ENCODE measurements around the gene TWIST1. TPM values are rescaled to one million over a fixed set of nuclear protein-coding genes. Genes with fewer than 3 reads are reported as not detected.

TWIST1 gene
- total and polyA plus RNA-seq, 2 donors from 2014 or later: 1.3 to 1.7 TPM

DNA sequence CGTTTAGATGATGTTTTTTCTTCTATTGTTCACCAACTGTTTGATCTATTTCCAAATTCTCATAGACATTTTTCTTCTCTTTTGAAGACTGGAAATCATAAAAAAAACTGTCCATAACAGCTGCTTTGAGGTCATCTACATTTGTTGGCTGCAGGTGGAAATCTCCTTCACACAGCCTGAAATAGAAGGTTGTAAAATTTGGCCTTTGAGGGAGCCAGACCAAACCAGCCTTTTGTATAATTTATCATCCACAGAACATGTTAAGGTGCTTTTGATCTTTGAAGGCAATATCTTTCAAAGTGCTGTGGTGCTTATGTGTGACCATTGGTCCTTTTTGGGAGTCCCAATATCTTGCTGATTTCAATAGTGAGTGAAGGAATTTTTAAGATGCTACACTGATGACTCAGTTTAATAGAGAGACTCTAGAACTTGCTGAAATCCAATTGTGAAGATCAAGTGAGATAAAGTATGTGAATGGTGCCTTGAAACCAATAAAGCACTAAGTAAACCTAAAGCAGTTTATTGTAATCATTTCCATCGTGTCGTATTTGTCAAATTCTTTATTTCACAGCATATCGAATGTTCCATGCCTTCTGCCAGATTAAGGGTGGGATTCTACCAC lies 22.4 kb upstream of the TWIST1 start:
- no peaks in the 10 kb centered on the region for H3K36me3 ChIP-seq (ENCODE audit: control insufficient read depth in 2 of 3, insufficient read depth in 3 of 3, low read length in 3 of 3)
- no peaks in the 10 kb centered on the region for H3K4me1 ChIP-seq (ENCODE audit: control insufficient read depth in 2 of 3, insufficient read depth in 2 of 3, low read depth in 1 of 3, low read length in 3 of 3)
- intact Hi-C loops (cut with DNase I): no loop called here
- no peak overlapping the region for H3K4me3 ChIP-seq (ENCODE audit: low read length in 3 of 3)
- DNase-seq (no peak), FAIRE-seq (no peak)
- H3K9ac ChIP-seq (ENCODE audit: low read length in 3 of 3): no peak overlapping the region
- TF ChIP-seq CTCF (IDR thresholded peaks at IDR 0.05; ENCODE audit: borderline replicate concordance, extremely low read depth, insufficient read depth): no peak
- no peak overlapping the region for H3K27ac ChIP-seq (ENCODE audit: low read depth in 2 of 2, low read length in 2 of 2)
- peaks cover 21% of the 10 kb centered on the region for H3K27me3 ChIP-seq (ENCODE audit: control insufficient read depth, insufficient read depth, low read length)
- no peaks in the 10 kb centered on the region for H3K9me3 ChIP-seq (ENCODE audit: control insufficient read depth in 2 of 3, insufficient read depth in 1 of 3, low read length in 3 of 3)

DNA sequence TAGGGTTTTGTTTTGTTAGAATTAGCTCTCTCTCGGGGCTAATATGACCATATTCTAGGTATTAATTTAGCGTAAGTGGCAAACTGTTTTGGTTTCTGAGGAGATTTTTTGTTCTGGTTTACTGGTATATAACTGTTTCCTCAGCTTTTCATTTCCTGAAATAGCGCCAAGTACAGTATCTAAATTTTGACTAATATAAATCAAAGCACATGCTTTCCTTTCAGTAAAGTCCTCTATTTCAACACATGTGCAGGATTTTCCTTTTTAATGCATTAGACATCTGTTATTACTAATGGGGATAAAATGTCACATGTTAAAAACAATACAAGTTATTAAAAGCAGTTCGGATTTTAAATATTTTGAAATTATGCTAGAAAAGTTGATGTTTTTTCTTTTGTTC lies 16.4 kb upstream of the TWIST1 start:
- no peak for FAIRE-seq
- DNase-seq: no peak

DNA sequence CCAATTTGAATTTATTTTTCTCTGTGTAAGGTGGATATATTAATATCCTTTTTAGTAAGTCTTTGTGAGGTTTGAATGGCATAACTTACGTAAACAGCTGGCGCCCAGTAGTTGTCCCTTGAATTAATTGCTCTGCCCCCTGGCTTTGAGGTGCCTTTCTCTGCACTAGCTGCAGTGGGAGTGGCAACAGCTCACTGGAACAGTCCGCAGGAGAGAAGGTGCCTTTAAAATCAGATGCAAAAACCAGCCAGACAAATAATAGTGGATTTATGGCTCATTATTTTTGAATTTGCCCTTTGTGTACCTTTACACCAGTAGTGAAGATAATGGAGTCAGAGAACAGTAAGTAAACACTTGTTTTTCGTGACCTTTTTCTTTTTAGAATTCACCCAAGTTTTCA lies 16.0 kb upstream of the TWIST1 start:
- no peaks in the 10 kb centered on the region for H3K27me3 ChIP-seq (ENCODE audit: control insufficient read depth, insufficient read depth, low read length)
- intact Hi-C loops (cut with DNase I): no loop called here
- H3K36me3 ChIP-seq (ENCODE audit: control insufficient read depth in 2 of 3, insufficient read depth in 3 of 3, low read length in 3 of 3): no peaks in the 10 kb centered on the region
- no peak overlapping the region for H3K4me3 ChIP-seq (ENCODE audit: low read length in 3 of 3)
- no peaks in the 10 kb centered on the region for H3K4me1 ChIP-seq (ENCODE audit: control insufficient read depth in 2 of 3, insufficient read depth in 2 of 3, low read depth in 1 of 3, low read length in 3 of 3)
- no peaks in the 10 kb centered on the region for H3K9me3 ChIP-seq (ENCODE audit: control insufficient read depth in 2 of 3, insufficient read depth in 1 of 3, low read length in 3 of 3)
- H3K27ac ChIP-seq (ENCODE audit: low read depth in 2 of 2, low read length in 2 of 2): no peak overlapping the region
- FAIRE-seq: no peak
- no peak for TF ChIP-seq CTCF (IDR thresholded peaks at IDR 0.05; ENCODE audit: borderline replicate concordance, extremely low read depth, insufficient read depth)
- H3K9ac ChIP-seq (ENCODE audit: low read length in 3 of 3): no peak overlapping the region
- DNase-seq: no peak

More for the DNA sequence above, 16.4 kb upstream of the TWIST1 start:
- Histone ChIP-seq H3K4me3 (ENCODE audit: low read length in 3 of 3) (no peak overlapping the region), H3K9ac (ENCODE audit: low read length in 3 of 3) (no peak overlapping the region), H3K9me3 (ENCODE audit: control insufficient read depth in 2 of 3, insufficient read depth in 1 of 3, low read length in 3 of 3) (no peaks in the 10 kb centered on the region), H3K4me1 (ENCODE audit: control insufficient read depth in 2 of 3, insufficient read depth in 2 of 3, low read depth in 1 of 3, low read length in 3 of 3) (no peaks in the 10 kb centered on the region), H3K27me3 (ENCODE audit: control insufficient read depth, insufficient read depth, low read length) (no peaks in the 10 kb centered on the region), H3K36me3 (ENCODE audit: control insufficient read depth in 2 of 3, insufficient read depth in 3 of 3, low read length in 3 of 3) (no peaks in the 10 kb centered on the region), H3K27ac (ENCODE audit: low read depth in 2 of 2, low read length in 2 of 2) (no peak overlapping the region)
- no peak for TF ChIP-seq CTCF (IDR thresholded peaks at IDR 0.05; ENCODE audit: borderline replicate concordance, extremely low read depth, insufficient read depth)
- intact Hi-C loops (cut with DNase I): no loop called here

GRCh38 chr7:19128856-19129255 lies 11.4 kb upstream of the TWIST1 start:
- H3K4me1 ChIP-seq (ENCODE audit: control insufficient read depth in 2 of 3, insufficient read depth in 2 of 3, low read depth in 1 of 3, low read length in 3 of 3): no peaks in the 10 kb centered on the region

More at GRCh38 chr7:19128856-19129255, 11.4 kb upstream of the TWIST1 start:
- TF ChIP-seq CTCF (IDR thresholded peaks at IDR 0.05; ENCODE audit: borderline replicate concordance, extremely low read depth, insufficient read depth): no peak
- no peaks in the 10 kb centered on the region for H3K9me3 ChIP-seq (ENCODE audit: control insufficient read depth in 2 of 3, insufficient read depth in 1 of 3, low read length in 3 of 3)
- no peak overlapping the region for H3K9ac ChIP-seq (ENCODE audit: low read length in 3 of 3)
- intact Hi-C loops (cut with DNase I): no loop called here
- no peaks in the 10 kb centered on the region for H3K27me3 ChIP-seq (ENCODE audit: control insufficient read depth, insufficient read depth, low read length)
- FAIRE-seq (no peak), DNase-seq (no peak)
- H3K27ac ChIP-seq (ENCODE audit: low read depth in 2 of 2, low read length in 2 of 2): no peak overlapping the region
- H3K36me3 ChIP-seq (ENCODE audit: control insufficient read depth in 2 of 3, insufficient read depth in 3 of 3, low read length in 3 of 3): no peaks in the 10 kb centered on the region
- no peak overlapping the region for H3K4me3 ChIP-seq (ENCODE audit: low read length in 3 of 3)
